Large intestine (tissue), 3 donors: ENCODE data around the gene PLA2G1B. TPM values are rescaled to one million over a fixed set of nuclear protein-coding genes. Genes with fewer than 3 reads are reported as not detected.
"Not testable (repeated sequence)": the region's sequence is repeated elsewhere in the genome, so short reads cannot be mapped to it uniquely, and the experiment has no call there.

Source experiments
- DNase-seq, 2 donors: peaks; one replicate each; pipeline versions ENCODE4 v3.0.0 to v3.0.0-alpha.2; 2013
- H3K27ac ChIP-seq: one replicate; pipeline ENCODE4 v1.5.1; 2013; ENCODE audit warnings: low read length
- H3K27me3 ChIP-seq: 2 replicates; pipeline ENCODE4 v1.6.1; 2013; ENCODE audit warnings: low read length; ENCODE audit not compliant: control insufficient read depth, insufficient read depth
- H3K36me3 ChIP-seq: 2 replicates; pipeline ENCODE4 v1.6.1; 2013; ENCODE audit warnings: low read length; ENCODE audit not compliant: control insufficient read depth, insufficient read depth
- H3K4me1 ChIP-seq: one replicate; pipeline ENCODE4 v1.6.1; 2013; ENCODE audit warnings: low read length; ENCODE audit not compliant: control insufficient read depth, insufficient read depth
- H3K4me3 ChIP-seq: one replicate; pipeline ENCODE4 v1.5.1; 2013; ENCODE audit warnings: low read length
- H3K9me3 ChIP-seq: one replicate; pipeline ENCODE4 v1.6.1; 2013; ENCODE audit warnings: mild to moderate bottlenecking, low read depth, low read length, moderate library complexity; ENCODE audit not compliant: control insufficient read depth
- WGBS: methylation state at CpG from one replicate; pipeline ENCODE4 v1.1.5; 2013; ENCODE audit warnings: low lambda C conversion rate; ENCODE audit not compliant: insufficient coverage; 5-methylcytosine and 5-hydroxymethylcytosine counted together
- polyA plus RNA-seq: library from polyadenylated mRNA; unstranded; fragments of 120-200 nt; gene quantifications from one replicate; pipeline ENCODE4 v1.2.1, GENCODE V29; 2013

The PLA2G1B gene
- polyA plus RNA-seq, 1 donor = 0.79 TPM

DNA sequence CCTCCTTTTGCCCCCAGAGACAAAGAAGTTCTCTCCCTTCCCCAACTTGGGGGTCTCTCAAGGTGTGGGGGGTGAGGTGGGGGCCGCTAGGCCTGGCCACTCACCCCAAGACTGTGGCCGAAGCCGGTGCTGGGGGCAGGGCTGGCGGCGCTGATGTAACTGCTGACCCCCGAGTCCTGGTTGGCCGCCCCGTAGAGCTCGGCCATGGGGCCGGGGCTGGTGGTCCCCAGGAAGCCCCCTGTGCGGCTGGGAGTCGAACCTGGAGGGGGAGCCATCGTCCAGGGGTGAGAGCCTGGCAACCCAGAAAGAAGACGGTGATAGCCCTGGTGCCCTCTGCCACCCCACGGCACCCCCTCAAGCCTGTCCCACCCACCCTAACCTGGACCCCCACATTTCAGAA, 18.5 kb upstream of the PLA2G1B start:
- H3K36me3 ChIP-seq = peaks cover 24% of the 10 kb centered on the region
- no peak for DNase-seq
- H3K4me1 ChIP-seq = peaks cover 3% of the 10 kb centered on the region
- WGBS = no CpG with 5 or more reads among the region's 15 CpGs
- H3K27ac ChIP-seq = no peak overlapping the region
- no peak overlapping the region for H3K4me3 ChIP-seq
- H3K9me3 ChIP-seq = no peaks in the 10 kb centered on the region
- H3K27me3 ChIP-seq = no peaks in the 10 kb centered on the region

DNA sequence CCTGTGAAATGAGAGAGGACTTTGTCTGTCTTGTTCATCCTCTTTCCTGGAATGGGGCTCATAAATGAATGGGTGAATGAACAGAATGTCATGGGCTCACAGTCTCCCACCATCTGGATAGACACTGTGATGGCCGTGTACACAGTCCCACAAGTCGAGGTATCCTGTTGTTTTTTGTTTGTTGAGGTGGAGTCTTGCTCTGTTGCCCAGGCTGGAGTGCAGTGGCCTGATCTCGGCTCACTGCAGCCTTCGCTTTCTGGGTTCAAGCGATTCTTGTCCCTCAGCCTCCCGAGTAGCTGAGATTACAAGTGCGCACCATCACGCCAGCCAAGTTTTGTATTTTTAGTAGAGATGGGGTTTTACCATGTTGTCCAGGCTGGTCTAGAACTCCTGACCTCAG, 16.1 kb upstream of the PLA2G1B start:
- Histone ChIP-seq H3K4me3 (no peak overlapping the region), H3K36me3 (peaks cover 22% of the 10 kb centered on the region), H3K27ac (no peak overlapping the region), H3K9me3 (no peaks in the 10 kb centered on the region), H3K27me3 (no peaks in the 10 kb centered on the region), H3K4me1 (peaks cover 3% of the 10 kb centered on the region)
- no peak for DNase-seq
- WGBS = no CpG with 5 or more reads among the region's 8 CpGs

DNA sequence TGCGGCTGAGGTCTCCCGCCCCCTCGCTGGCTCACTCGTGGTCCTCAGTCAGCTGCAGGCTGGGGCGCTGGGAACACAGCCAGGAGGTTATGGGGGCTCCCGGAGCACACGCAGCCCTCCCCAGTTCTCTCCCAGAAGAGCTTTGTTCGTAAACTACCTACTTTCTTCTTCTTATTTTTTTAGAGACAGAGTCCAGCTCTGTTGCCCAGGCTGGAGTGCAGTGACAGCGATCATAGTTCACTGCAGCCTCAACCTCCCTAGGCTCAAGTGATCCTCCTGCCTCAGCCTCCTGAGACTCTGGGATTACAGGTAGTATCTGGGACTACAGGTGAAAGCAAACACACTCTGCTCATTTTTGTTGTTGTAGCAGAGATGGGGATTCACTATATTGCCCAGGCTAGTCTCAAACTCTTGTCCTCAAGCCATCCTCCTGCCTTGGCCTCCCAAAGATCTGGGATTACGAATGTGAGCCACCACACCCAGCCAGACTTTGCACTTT, 15.5 kb upstream of the PLA2G1B start:
- Histone ChIP-seq H3K9me3 (no peaks in the 10 kb centered on the region), H3K4me1 (peaks cover 3% of the 10 kb centered on the region), H3K4me3 (no peak overlapping the region), H3K27me3 (no peaks in the 10 kb centered on the region), H3K36me3 (peaks cover 19% of the 10 kb centered on the region), H3K27ac (no peak overlapping the region)
- no CpG with 5 or more reads among the region's 10 CpGs for WGBS
- DNase-seq = no peak

DNA sequence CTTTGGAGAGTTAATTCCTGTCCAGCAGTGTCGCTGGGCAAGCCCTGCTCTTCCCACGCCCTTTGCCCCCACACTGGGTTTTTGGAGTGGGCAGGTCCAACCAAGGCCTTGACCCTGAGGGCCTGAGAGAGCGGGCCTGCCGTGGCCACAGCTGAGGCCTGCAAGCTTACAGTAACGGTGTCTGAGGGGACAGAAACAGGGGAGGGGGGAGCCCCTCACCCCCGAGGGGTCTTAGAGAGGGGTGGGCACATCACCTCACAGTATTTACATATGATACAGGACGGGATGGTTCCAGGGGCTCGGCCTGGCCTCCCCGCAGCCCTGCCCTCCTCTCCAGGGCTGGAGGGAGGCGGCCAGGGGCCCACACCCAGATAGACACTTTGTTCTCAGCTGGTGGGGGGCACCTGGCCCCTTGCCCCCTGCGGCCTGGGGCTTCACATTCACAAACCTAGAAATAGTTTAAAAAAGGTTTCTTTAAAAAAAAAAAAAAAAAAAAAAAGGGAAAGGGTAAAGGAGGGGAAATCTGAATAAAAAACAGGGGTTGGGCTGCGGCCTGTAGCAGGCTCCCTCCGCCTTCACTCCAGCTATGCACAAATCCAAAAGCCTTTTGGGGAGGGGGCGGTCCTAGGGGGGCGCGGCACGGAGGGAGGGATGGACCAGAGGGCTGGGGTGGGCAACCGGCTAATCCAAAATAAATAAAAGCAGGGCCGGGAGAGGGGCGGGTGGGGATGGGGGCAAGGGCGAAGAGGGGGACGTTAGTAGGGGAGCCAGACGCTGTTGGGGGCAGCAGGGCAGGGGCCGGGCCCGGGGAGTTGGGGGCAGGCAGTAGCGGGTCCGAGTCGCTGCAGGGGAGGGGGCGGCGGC, 14.8 kb upstream of the PLA2G1B start:
- Histone ChIP-seq H3K9me3 (no peaks in the 10 kb centered on the region), H3K27ac (no peak overlapping the region), H3K4me3 (no peak overlapping the region), H3K4me1 (peaks cover 3% of the 10 kb centered on the region), H3K36me3 (peaks cover 13% of the 10 kb centered on the region), H3K27me3 (no peaks in the 10 kb centered on the region)
- no CpG with 5 or more reads among the region's 30 CpGs for WGBS
- no peak for DNase-seq

DNA sequence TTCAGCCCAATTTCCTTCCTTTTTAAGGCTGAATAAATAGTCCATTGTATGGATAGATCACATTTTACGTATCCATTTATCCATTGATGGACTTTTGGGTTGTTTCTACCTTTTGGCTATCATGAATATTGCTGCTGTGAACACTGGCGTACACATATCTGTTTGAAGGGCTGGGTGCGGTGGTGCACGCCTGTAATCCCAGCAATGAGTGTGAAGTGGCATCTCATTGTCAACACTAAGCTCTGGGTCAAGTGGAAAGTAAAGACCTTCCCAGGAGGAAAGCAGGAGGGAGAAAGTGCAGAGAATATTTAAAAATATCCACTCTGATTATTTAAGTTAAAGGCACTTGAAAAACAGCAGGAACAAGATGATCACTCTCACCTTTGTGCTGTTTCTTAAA, 11.7 kb upstream of the PLA2G1B start:
- Histone ChIP-seq H3K27me3 (no peaks in the 10 kb centered on the region), H3K4me3 (no peak overlapping the region), H3K4me1 (peaks cover 3% of the 10 kb centered on the region), H3K27ac (no peak overlapping the region), H3K9me3 (peaks cover 3% of the 10 kb centered on the region), H3K36me3 (peaks cover 2% of the 10 kb centered on the region)
- WGBS = no CpG with 5 or more reads among the region's 4 CpGs
- no peak for DNase-seq

DNA sequence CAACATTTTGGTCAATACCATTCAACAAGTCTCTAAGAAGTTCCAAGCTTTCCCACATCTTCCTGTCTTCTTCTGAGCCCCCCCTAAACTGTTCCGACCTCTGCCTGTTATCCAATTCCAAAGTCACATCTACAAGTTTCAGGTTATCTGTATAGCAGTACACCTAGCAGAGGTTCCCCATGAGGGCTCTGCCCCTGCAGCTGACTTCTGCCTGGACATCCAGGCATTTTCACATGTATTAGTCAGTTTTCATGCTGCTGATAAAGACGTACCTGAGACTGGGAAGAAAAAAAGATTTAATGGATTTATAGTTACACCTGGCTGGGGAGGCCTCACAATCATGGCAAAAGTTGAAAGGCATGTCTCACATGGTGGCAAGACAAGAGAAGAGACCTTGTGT, 10.2 kb upstream of the PLA2G1B start:
- Histone ChIP-seq H3K27me3 (no peaks in the 10 kb centered on the region), H3K4me1 (peaks cover 3% of the 10 kb centered on the region), H3K9me3 (peaks cover 3% of the 10 kb centered on the region), H3K4me3 (no peak overlapping the region), H3K36me3 (no peaks in the 10 kb centered on the region), H3K27ac (no peak overlapping the region)
- WGBS = no CpG with 5 or more reads among the region's 2 CpGs
- no peak for DNase-seq

DNA sequence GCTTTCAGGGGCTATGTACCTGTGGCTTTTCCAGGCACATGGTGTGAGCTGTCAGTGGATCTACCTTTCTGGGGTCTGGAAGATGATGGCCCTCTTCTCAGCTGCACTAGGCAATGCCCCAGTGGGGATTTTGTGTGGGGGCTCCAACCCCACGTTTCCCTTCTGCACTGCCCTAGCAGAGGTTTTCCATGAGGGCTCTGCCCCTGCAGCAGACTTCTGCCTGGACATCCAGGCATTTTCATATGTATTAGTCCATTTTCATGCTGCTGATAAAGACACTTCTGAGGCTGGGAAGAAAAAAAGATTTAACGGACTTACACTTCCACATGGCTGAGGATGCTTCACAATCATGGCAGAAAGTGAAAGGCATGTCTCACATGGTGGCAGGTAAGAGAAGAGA, 8.8 kb upstream of the PLA2G1B start:
- DNase-seq, H3K9me3 ChIP-seq, H3K36me3 ChIP-seq, H3K27ac ChIP-seq, H3K4me3 ChIP-seq, H3K27me3 ChIP-seq: not testable (repeated sequence)
- H3K4me1 ChIP-seq = peaks cover 14% of the 10 kb centered on the region
- WGBS = 83% methylated on average over 1 of the region's 2 CpGs

DNA sequence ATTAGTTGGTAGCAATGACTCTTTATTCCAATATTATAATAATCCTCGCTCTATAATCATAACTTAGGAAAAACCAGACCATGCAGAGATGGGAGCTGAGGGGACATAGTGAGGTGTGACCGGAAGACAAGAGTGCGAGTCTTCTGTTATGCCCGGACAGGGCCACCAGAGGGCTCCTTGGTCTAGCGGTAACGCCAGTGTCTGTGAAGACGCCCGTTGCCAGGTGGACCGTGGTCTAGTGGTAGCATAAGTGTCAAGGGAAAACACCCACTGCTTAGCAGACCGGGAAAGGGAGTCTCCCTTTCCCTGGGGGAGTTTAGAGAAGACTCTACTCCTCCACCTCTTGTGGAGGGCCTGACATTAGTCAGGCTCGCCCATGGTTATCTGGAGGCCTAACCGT, 7.9 kb upstream of the PLA2G1B start:
- DNase-seq = peak; percentile 26 to 34
- H3K4me3 ChIP-seq, H3K27ac ChIP-seq, H3K36me3 ChIP-seq, H3K27me3 ChIP-seq, H3K9me3 ChIP-seq: not testable (repeated sequence)
- WGBS = no CpG with 5 or more reads among the region's 12 CpGs
- H3K4me1 ChIP-seq = peaks cover 15% of the 10 kb centered on the region

DNA sequence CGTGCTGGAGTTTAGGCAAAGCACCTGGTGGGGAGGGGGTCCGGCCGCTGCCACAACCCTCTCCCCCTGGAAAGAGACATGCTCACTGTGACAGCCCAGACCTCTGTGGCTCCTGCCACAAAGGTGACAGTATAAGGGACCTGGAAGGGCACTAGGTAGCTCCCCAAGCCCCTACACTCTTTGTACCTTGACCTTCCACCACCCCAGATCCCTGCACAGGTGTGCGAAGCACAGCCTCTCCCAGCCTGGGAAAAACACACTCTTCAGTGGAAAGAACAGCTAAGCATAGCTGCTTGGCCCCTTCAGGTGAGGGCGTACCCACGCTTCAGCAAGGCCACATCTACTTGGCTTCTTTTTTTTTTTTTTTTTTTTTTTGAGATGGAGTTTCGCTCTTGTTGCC, 4.9 kb upstream of the PLA2G1B start:
- H3K27ac ChIP-seq = peak overlapping the region; percentile 16
- no peak overlapping the region for H3K4me3 ChIP-seq
- peaks cover 15% of the 10 kb centered on the region for H3K4me1 ChIP-seq
- DNase-seq = no peak
- H3K27me3 ChIP-seq = no peaks in the 10 kb centered on the region
- WGBS = no CpG with 5 or more reads among the region's 7 CpGs
- peaks cover 3% of the 10 kb centered on the region for H3K9me3 ChIP-seq
- H3K36me3 ChIP-seq = no peaks in the 10 kb centered on the region

DNA sequence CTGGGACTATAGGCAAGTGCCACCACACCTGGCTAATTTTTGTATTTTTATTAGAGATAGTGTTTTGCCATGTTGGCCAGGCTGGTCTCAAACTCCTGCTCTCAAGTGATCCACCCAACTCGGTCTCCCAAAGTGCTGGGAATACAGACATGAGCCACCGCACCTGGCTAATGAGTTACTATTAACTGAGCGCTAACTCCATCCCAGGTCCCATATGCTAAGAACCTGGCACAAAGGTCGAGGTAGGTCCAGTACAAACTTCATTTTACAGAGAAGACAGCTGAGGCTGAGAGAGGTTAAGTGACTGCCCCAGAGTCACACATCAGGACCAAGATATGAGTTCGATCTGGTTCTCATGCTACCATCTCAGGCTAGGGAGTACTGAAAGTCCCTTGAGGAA, 4.5 kb upstream of the PLA2G1B start:
- Histone ChIP-seq H3K36me3 (no peaks in the 10 kb centered on the region), H3K4me3 (no peak overlapping the region), H3K27me3 (no peaks in the 10 kb centered on the region), H3K9me3 (peaks cover 3% of the 10 kb centered on the region), H3K4me1 (peaks cover 15% of the 10 kb centered on the region), H3K27ac (peak overlapping the region; percentile 16)
- no CpG with 5 or more reads among the region's 5 CpGs for WGBS
- peak; percentile 14 to 60 for DNase-seq

DNA sequence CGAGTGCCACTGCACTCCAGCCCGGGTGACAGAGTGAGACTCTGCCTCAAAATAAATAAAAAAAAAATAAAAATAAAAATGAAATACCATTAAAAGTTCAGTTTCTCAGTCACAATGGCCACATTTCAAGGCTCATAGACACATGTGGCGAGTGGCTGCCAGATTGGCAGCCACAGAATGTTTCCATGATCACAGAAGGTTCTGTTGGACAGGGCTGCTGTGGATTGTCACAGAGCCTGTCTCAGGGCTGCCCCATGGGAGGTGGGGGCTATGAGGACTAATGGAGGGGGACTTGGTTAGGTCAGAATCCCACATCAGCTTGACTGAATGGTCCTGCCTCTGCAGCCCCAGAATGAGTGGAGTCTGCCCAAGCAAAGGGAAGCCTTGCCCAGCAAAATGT, 3.8 kb upstream of the PLA2G1B start:
- WGBS = no CpG with 5 or more reads among the region's 3 CpGs
- H3K36me3 ChIP-seq = no peaks in the 10 kb centered on the region
- H3K4me1 ChIP-seq = peaks cover 15% of the 10 kb centered on the region
- H3K4me3 ChIP-seq = no peak overlapping the region
- H3K27ac ChIP-seq = no peak overlapping the region
- peaks cover 3% of the 10 kb centered on the region for H3K9me3 ChIP-seq
- DNase-seq = no peak
- H3K27me3 ChIP-seq = no peaks in the 10 kb centered on the region
